ENCODE data around the gene TPK1. TPM values are rescaled to one million over a fixed set of nuclear protein-coding genes. Genes with fewer than 3 reads are reported as not detected.

TPK1 gene
- total RNA-seq, 1 donor from 2014 or later, result 2.2 TPM

GRCh38 chr7:144565586-144565985 is 270.3 kb downstream of the TPK1 start:
- DNase-seq (ENCODE audit: low read depth), result no peak
- H3K4me3 ChIP-seq (ENCODE audit: low read depth, low read length), result no peak overlapping the region
- TF ChIP-seq, protein P1, sequence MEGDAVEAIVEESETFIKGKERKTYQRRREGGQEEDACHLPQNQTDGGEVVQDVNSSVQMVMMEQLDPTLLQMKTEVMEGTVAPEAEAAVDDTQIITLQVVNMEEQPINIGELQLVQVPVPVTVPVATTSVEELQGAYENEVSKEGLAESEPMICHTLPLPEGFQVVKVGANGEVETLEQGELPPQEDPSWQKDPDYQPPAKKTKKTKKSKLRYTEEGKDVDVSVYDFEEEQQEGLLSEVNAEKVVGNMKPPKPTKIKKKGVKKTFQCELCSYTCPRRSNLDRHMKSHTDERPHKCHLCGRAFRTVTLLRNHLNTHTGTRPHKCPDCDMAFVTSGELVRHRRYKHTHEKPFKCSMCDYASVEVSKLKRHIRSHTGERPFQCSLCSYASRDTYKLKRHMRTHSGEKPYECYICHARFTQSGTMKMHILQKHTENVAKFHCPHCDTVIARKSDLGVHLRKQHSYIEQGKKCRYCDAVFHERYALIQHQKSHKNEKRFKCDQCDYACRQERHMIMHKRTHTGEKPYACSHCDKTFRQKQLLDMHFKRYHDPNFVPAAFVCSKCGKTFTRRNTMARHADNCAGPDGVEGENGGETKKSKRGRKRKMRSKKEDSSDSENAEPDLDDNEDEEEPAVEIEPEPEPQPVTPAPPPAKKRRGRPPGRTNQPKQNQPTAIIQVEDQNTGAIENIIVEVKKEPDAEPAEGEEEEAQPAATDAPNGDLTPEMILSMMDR (conservative IDR thresholded peaks at IDR 0.05; ENCODE audit: low read depth, low read length), result no peak

- no peak for DNase-seq (ENCODE audit: low read depth)
- no peak overlapping the region for H3K4me3 ChIP-seq (ENCODE audit: low read depth, low read length)
- TF ChIP-seq, protein P1 (conservative IDR thresholded peaks at IDR 0.05; ENCODE audit: low read depth, low read length), result no peak
Observed at GRCh38 chr7:144549861-144550260, 286.0 kb downstream of the TPK1 start.

- TF ChIP-seq, protein P1 (conservative IDR thresholded peaks at IDR 0.05; ENCODE audit: low read depth, low read length), result no peak
- H3K4me3 ChIP-seq (ENCODE audit: low read depth, low read length), result no peak overlapping the region
- no peak for DNase-seq (ENCODE audit: low read depth)
Observed at GRCh38 chr7:144548556-144548955, 287.3 kb downstream of the TPK1 start.

- DNase-seq (ENCODE audit: low read depth), result no peak
- TF ChIP-seq, protein P1 (conservative IDR thresholded peaks at IDR 0.05; ENCODE audit: low read depth, low read length), result no peak
Observed at GRCh38 chr7:144547888-144548287, 288.0 kb downstream of the TPK1 start.

DNA sequence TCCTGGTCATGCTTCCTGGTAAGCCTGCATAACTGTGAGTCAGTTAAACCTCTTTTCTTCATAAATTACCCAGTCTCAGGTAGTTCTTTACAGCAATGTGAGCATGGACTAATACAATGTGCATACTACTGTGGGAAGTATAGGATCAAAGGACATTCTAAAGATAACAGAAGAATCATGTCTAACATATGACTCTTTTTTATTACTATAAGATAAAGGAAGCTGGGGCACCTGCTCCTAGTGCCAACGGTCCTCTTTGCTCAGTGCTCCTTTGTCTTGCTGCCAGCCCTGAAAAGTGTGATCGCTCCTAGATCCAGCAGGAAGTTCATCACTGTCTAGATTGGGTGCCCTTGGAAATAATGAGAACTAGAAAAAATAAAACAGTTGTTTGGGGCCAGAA is 289.1 kb downstream of the TPK1 start:
- H3K4me3 ChIP-seq (ENCODE audit: low read depth, low read length), result no peak overlapping the region
- TF ChIP-seq, protein P1 (conservative IDR thresholded peaks at IDR 0.05; ENCODE audit: low read depth, low read length), result no peak
- DNase-seq (ENCODE audit: low read depth), result no peak

More at GRCh38 chr7:144547888-144548287, 288.0 kb downstream of the TPK1 start:
- no peak overlapping the region for H3K4me3 ChIP-seq (ENCODE audit: low read depth, low read length)

DNA sequence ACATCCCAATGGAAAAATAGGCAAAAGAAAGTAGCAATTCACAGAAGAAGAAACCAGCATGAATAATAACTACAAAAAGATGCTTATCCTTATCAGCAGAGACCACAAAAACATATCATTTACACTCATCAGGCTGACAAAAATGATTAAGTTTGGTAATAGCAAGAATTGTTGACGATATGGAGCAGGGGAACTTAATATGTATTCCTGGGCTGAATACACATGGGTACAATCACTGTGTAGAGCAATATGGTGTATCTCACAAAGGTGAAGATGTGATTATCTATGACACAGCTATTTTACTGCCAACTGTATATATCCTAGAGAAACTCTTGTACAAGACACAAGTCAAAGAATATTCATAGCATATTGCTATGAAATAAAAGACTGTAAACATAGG is 290.5 kb downstream of the TPK1 start:
- H3K4me3 ChIP-seq (ENCODE audit: low read depth, low read length), result no peak overlapping the region
- no peak for DNase-seq (ENCODE audit: low read depth)
- TF ChIP-seq, protein P1 (conservative IDR thresholded peaks at IDR 0.05; ENCODE audit: low read depth, low read length), result no peak

- TF ChIP-seq, protein P1 (conservative IDR thresholded peaks at IDR 0.05; ENCODE audit: low read depth, low read length), result no peak
- no peak overlapping the region for H3K4me3 ChIP-seq (ENCODE audit: low read depth, low read length)
- DNase-seq (ENCODE audit: low read depth), result no peak
Observed at GRCh38 chr7:144534655-144535395, 301.0 kb downstream of the TPK1 start.

Measured in epithelial cell of proximal tubule (primary cell).